ENCODE data around the gene ANKRD27. TPM values are rescaled to one million over a fixed set of nuclear protein-coding genes. Genes with fewer than 3 reads are reported as not detected.
"Not testable (repeated sequence)": the region's sequence is repeated elsewhere in the genome, so short reads cannot be mapped to it uniquely, and the experiment has no call there.

ANKRD27 gene
- polyA plus RNA-seq, 1 experiment, result 25.7 TPM

DNA sequence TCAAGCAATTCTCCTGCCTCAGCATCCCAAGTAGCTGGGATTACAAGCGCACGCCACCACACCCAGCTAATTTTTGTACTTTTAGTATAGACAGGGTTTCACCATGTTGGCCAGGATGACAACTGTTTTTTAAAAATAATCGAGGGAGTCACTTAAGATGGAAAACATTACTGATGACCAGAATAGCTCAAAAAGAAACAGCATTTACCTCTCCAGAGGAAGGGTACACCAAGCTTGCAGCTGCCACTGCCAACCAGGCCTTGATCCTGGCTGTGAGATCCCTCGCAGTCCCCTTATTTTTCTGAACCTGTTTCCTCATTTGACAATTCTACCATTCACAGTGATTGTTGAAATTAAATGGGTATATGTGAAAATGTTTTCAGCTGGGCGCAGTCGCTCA lies 79.5 kb downstream of the ANKRD27 start:
- Histone ChIP-seq H3K27me3 (ENCODE audit: control insufficient read depth, insufficient read depth, low read length) (no peaks in the 10 kb centered on the region), H3K4me3 (ENCODE audit: low read depth, low read length) (no peak overlapping the region), H3K36me3 (ENCODE audit: control insufficient read depth, insufficient read depth, low read length) (peaks cover 11% of the 10 kb centered on the region)
- POLR2A ChIA-PET, result no interaction called here
- TF ChIP-seq, protein P1, sequence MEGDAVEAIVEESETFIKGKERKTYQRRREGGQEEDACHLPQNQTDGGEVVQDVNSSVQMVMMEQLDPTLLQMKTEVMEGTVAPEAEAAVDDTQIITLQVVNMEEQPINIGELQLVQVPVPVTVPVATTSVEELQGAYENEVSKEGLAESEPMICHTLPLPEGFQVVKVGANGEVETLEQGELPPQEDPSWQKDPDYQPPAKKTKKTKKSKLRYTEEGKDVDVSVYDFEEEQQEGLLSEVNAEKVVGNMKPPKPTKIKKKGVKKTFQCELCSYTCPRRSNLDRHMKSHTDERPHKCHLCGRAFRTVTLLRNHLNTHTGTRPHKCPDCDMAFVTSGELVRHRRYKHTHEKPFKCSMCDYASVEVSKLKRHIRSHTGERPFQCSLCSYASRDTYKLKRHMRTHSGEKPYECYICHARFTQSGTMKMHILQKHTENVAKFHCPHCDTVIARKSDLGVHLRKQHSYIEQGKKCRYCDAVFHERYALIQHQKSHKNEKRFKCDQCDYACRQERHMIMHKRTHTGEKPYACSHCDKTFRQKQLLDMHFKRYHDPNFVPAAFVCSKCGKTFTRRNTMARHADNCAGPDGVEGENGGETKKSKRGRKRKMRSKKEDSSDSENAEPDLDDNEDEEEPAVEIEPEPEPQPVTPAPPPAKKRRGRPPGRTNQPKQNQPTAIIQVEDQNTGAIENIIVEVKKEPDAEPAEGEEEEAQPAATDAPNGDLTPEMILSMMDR (IDR thresholded peaks at IDR 0.05; ENCODE audit: insufficient read depth, low read depth, low read length), result no peak
- no peak for DNase-seq (ENCODE audit: low read depth)
- CTCF ChIA-PET, result interaction anchor here (1.2 kb wide), 1 partner anchor 13 kb away, joined by 4 read pairs; no protein-coding TSS in a partner anchor

DNA sequence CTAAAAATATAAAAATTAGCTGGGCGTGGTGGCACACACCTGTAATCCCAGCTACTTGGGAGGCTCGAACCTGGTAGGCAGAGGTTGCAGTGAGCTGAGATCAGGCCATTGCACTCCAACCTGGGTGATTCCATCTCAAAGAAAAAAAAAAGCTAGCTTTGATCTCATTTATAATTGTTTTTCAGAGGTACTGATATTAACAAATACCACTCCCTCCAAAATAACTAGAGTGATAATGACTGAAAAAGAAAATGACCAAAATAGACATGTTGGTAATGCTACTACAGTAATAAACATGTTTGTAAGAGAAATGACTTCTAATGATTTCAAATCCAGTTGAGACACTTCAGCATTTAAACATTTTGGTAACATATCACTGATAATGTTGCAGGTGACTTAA lies 81.0 kb downstream of the ANKRD27 start:
- Histone ChIP-seq H3K36me3 (ENCODE audit: control insufficient read depth, insufficient read depth, low read length) (peaks cover 11% of the 10 kb centered on the region), H3K4me3 (ENCODE audit: low read depth, low read length) (no peak overlapping the region), H3K27me3 (ENCODE audit: control insufficient read depth, insufficient read depth, low read length) (no peaks in the 10 kb centered on the region)
- TF ChIP-seq, protein P1 (IDR thresholded peaks at IDR 0.05; ENCODE audit: insufficient read depth, low read depth, low read length), result no peak
- ChIA-PET CTCF (interaction anchor here (1.5 kb wide), 1 partner anchor 8 kb away, joined by 4 read pairs; no protein-coding TSS in a partner anchor), POLR2A (no interaction called here)
- DNase-seq (ENCODE audit: low read depth), result no peak

DNA sequence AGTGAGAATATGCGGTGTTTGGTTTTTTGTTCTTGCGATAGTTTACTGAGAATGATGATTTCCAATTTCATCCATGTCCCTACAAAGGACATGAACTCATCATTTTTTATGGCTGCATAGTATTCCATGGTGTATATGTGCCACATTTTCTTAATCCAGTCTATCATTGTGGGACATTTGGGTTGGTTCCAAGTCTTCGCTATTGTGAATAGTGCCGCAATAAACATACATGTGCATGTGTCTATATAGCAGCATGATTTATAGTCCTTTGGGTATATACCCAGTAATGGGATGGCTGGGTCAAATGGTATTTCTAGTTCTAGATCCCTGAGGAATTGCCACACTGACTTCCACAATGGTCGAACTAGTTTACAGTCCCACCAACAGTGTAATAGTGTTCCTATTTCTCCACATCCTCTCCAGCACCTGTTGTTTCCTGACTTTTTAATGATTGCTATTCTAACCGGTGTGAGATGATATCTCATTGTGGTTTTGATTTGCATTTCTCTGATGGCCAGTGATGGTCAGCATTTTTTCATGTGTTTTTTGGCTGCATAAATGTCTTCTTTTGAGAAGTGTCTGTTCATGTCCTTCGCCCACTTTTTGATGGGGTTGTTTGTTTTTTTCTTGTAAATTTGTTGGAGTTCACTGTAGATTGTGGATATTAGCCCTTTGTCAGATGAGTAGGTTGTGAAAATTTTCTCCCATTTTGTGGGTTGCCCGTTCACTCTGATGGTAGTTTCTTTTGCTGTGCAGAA lies 87.1 kb downstream of the ANKRD27 start:
- H3K4me3 ChIP-seq (ENCODE audit: low read depth, low read length); H3K27me3 ChIP-seq (ENCODE audit: control insufficient read depth, insufficient read depth, low read length); CTCF ChIA-PET; DNase-seq (ENCODE audit: low read depth); POLR2A ChIA-PET; H3K36me3 ChIP-seq (ENCODE audit: control insufficient read depth, insufficient read depth, low read length): not testable (repeated sequence)

DNA sequence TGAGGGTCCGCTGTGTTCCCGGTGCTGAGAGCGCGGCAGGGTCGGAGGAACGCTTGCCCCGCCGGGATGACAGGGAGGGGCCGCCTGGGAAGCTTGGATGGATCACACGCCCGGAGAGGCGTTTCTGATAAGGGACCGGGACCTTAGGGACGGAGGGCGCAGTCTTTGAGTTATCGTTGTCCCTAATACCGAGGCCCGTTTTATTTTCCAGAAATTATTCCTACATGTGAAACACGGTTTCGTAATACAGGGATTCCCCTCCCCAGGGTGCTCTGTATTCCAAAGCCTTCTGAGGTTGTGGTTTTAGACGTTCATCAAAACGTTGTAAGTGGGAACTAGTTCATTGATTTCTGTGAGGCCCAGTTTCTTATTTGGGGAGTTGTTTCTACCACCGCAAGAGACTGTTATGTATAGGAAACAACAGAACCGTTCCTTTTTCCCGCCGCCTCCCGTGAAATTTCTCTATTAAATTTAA lies 93.2 kb downstream of the ANKRD27 start:
- ChIA-PET CTCF (interaction anchor here (1.8 to 1.9 kb wide), 2 partner anchors 18 to 242 kb away, joined by 4 to 7 read pairs; no protein-coding TSS in a partner anchor), POLR2A (no interaction called here)
- no peak for DNase-seq (ENCODE audit: low read depth)
- Histone ChIP-seq H3K4me3 (ENCODE audit: low read depth, low read length) (peak overlapping the region; percentile 94), H3K36me3 (ENCODE audit: control insufficient read depth, insufficient read depth, low read length) (peaks cover 3% of the 10 kb centered on the region), H3K27me3 (ENCODE audit: control insufficient read depth, insufficient read depth, low read length) (no peaks in the 10 kb centered on the region)
- TF ChIP-seq, protein P1 (IDR thresholded peaks at IDR 0.05; ENCODE audit: insufficient read depth, low read depth, low read length), result no peak

DNA sequence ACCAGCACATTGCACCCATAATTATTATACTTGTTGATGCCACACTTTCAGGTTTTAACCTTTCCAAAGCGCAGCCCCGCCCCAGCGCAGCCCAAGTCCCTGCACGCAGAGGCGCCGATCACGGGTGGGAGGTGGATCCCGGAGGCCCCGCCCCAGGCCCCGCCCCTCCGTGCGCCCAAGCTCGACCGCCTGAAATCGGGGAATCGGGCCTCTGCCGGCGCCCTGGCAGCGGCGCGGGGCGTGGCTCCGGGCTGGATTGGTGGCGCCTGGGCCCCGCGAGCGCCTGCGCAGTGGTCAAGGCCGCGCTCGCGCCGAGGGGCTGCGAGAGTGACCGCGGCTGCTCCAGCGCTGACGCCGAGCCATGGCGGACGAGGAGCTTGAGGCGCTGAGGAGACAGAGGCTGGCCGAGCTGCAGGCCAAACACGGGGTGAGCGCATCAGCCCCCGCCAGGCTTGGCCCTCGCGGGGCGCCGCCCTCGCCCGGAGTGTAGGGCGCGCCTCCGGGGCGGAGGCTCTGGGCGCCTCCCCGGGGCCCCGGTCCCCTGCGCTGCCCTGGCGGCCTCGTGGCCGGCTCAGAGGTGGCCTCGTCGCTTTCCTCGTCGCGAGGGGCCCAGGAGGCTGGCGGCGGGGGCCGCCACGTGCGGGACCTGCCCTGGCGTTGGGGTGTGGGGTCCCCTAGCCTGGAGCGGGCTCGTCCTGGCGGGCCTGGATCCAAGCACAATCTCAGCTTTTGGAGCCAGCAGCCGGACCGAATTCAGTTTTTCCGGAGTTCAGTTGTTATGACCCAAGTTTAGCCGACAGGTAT lies 93.9 kb downstream of the ANKRD27 start, which contains the start of gene PDCD5:
TSS of gene PDCD5 (plus strand) at position 290 of the 804 bp plus-strand sequence. CDS start at position 362, 72 bp downstream.
- POLR2A ChIA-PET, result no interaction called here
- no peaks in the 10 kb centered on the region for H3K27me3 ChIP-seq (ENCODE audit: control insufficient read depth, insufficient read depth, low read length)
- TF ChIP-seq, protein P1 (IDR thresholded peaks at IDR 0.05; ENCODE audit: insufficient read depth, low read depth, low read length), result no peak

More for the DNA sequence above, 93.9 kb downstream of the ANKRD27 start, which contains the start of gene PDCD5:
- CTCF ChIA-PET, result interaction anchor here (0.8 to 1.9 kb wide), 3 partner anchors 11 to 241 kb away, joined by 3 to 7 read pairs (median 4); no protein-coding TSS in a partner anchor
- Histone ChIP-seq H3K4me3 (ENCODE audit: low read depth, low read length) (peak within 1 kb of the TSS; percentile 94), H3K36me3 (ENCODE audit: control insufficient read depth, insufficient read depth, low read length) (peaks cover 3% of the 10 kb centered on the region)
- peak; percentile 55 for DNase-seq (ENCODE audit: low read depth)
